ENCODE measurements around the gene SYTL2. TPM values are rescaled to one million over a fixed set of nuclear protein-coding genes. Genes with fewer than 3 reads are reported as not detected.
"Not testable (repeated sequence)": the region's sequence is repeated elsewhere in the genome, so short reads cannot be mapped to it uniquely, and the experiment has no call there.

SYTL2 gene
- total RNA-seq, 1 experiment from 2014 or later, result 16.8 TPM

- in situ Hi-C loops (cut with HindIII; ENCODE audit: low sequenced_read_pairs), result no loop called here
- no peak for DNase-seq (ENCODE audit: low spot score)
Measured at GRCh38 chr11:85801527-85801926, 9.4 kb downstream of the SYTL2 start.

- in situ Hi-C loops (cut with HindIII; ENCODE audit: low sequenced_read_pairs), result no loop called here
- no peak for DNase-seq (ENCODE audit: low spot score)
Measured at GRCh38 chr11:85800595-85801342, 10.2 kb downstream of the SYTL2 start.

GRCh38 chr11:85799142-85799541 lies 11.8 kb downstream of the SYTL2 start:
- no peak for DNase-seq (ENCODE audit: low spot score)
- in situ Hi-C loops (cut with HindIII; ENCODE audit: low sequenced_read_pairs), result no loop called here

GRCh38 chr11:85798361-85798760 lies 12.6 kb downstream of the SYTL2 start:
- in situ Hi-C loops (cut with HindIII; ENCODE audit: low sequenced_read_pairs), result no loop called here

GRCh38 chr11:85795712-85796487 lies 15.0 kb downstream of the SYTL2 start:
- in situ Hi-C loops (cut with HindIII; ENCODE audit: low sequenced_read_pairs), result no loop called here
- no peak for DNase-seq (ENCODE audit: low spot score)

More at GRCh38 chr11:85798361-85798760, 12.6 kb downstream of the SYTL2 start:
- no peak for DNase-seq (ENCODE audit: low spot score)

GRCh38 chr11:85791409-85791990 lies 19.4 kb downstream of the SYTL2 start:
- no peak for DNase-seq (ENCODE audit: low spot score)
- in situ Hi-C loops (cut with HindIII; ENCODE audit: low sequenced_read_pairs), result no loop called here

GRCh38 chr11:85787809-85788760 lies 22.9 kb downstream of the SYTL2 start:
- in situ Hi-C loops (cut with HindIII; ENCODE audit: low sequenced_read_pairs), result no loop called here
- no peak for DNase-seq (ENCODE audit: low spot score)

- DNase-seq (ENCODE audit: low spot score), result no peak
- in situ Hi-C loops (cut with HindIII; ENCODE audit: low sequenced_read_pairs), result no loop called here
Measured at GRCh38 chr11:85787168-85787567, 23.8 kb downstream of the SYTL2 start.

- in situ Hi-C loops (cut with HindIII; ENCODE audit: low sequenced_read_pairs), result no loop called here
- DNase-seq (ENCODE audit: low spot score), result no peak
Measured at GRCh38 chr11:85784480-85785265, 26.3 kb downstream of the SYTL2 start.

GRCh38 chr11:85783758-85784157 lies 27.2 kb downstream of the SYTL2 start:
- in situ Hi-C loops (cut with HindIII; ENCODE audit: low sequenced_read_pairs), result no loop called here
- DNase-seq (ENCODE audit: low spot score), result peak; percentile 79

- in situ Hi-C loops (cut with HindIII; ENCODE audit: low sequenced_read_pairs), result not testable (repeated sequence)
Measured at GRCh38 chr11:85780780-85781517, 30.0 kb downstream of the SYTL2 start.

GRCh38 chr11:85779956-85780640 lies 30.8 kb downstream of the SYTL2 start:
- in situ Hi-C loops (cut with HindIII; ENCODE audit: low sequenced_read_pairs), result no loop called here
- no peak for DNase-seq (ENCODE audit: low spot score)

More at GRCh38 chr11:85780780-85781517, 30.0 kb downstream of the SYTL2 start:
- DNase-seq (ENCODE audit: low spot score), result not testable (repeated sequence)

- DNase-seq (ENCODE audit: low spot score); in situ Hi-C loops (cut with HindIII; ENCODE audit: low sequenced_read_pairs): not testable (repeated sequence)
Measured at GRCh38 chr11:85777603-85777972, 33.4 kb downstream of the SYTL2 start.

- in situ Hi-C loops (cut with HindIII; ENCODE audit: low sequenced_read_pairs), result no loop called here
- DNase-seq (ENCODE audit: low spot score), result no peak
Measured at GRCh38 chr11:85776951-85777602, 33.9 kb downstream of the SYTL2 start.

- DNase-seq (ENCODE audit: low spot score), result no peak
- in situ Hi-C loops (cut with HindIII; ENCODE audit: low sequenced_read_pairs), result no loop called here
Measured at GRCh38 chr11:85774256-85775101, 36.5 kb downstream of the SYTL2 start.

- in situ Hi-C loops (cut with HindIII; ENCODE audit: low sequenced_read_pairs), result no loop called here
- DNase-seq (ENCODE audit: low spot score), result no peak
Measured at GRCh38 chr11:85772695-85773094, 38.2 kb downstream of the SYTL2 start.
